Renal cortex interstitium (tissue), 15 donors: Measurements from ENCODE around the gene COPS9. TPM values are rescaled to one million over a fixed set of nuclear protein-coding genes. Genes with fewer than 3 reads are reported as not detected.

Experiments
- DNase-seq, 11 donors: peaks; one replicate each; pipeline ENCODE4 v3.0.0-alpha.2; 2013; ENCODE audit warnings: low read depth in 9 of 11, low spot score in 4 of 11; ENCODE audit errors: extremely low read depth in 1 of 11
- long read RNA-seq, 16 experiments: transcript quantifications; one replicate each; lab custom pipeline, GENCODE V29; 2026
- polyA plus RNA-seq, 3 donors: library from polyadenylated mRNA; unstranded; fragments of 120-200 nt; gene quantifications; one replicate each; pipeline ENCODE4 v1.2.1, GENCODE V29; 2013; ENCODE audit not compliant: insufficient read length in 3 of 3

COPS9 gene
- polyA plus RNA-seq, result 100 to 1,000 TPM in 1 of 3 donors, 10 to 100 TPM in 2; 74.5 to 103 (median 88.3) TPM
- long read RNA-seq, donor 1, transcript COPS9-204 (2 exons, 619 nt), result minor isoform, 19 of 83 reads
- long read RNA-seq, donor 1, transcript COPS9-205 (3 exons, 418 nt), result major isoform, 63 of 83 reads
- long read RNA-seq, donor 1, partial matches to known transcripts, result 0 of 83 reads
- long read RNA-seq, donor 1, other reads (novel, unspliced or antisense), result 0 of 83 reads
- long read RNA-seq, donor 2, transcript COPS9-204 (2 exons, 619 nt), result minor isoform, 20 of 103 reads
- long read RNA-seq, donor 2, transcript COPS9-205 (3 exons, 418 nt), result major isoform, 82 of 103 reads
- long read RNA-seq, donor 2, partial matches to known transcripts, result 0 of 103 reads
- long read RNA-seq, donor 2, other reads (novel, unspliced or antisense), result 0 of 103 reads
- long read RNA-seq, donor 3, transcript COPS9-205 (3 exons, 418 nt), result major isoform, 130 of 153 reads
- long read RNA-seq, donor 3, transcript COPS9-204 (2 exons, 619 nt), result minor isoform, 21 of 153 reads
- long read RNA-seq, donor 3, partial matches to known transcripts, result 0 of 153 reads
- long read RNA-seq, donor 3, other reads (novel, unspliced or antisense), result 0 of 153 reads
- long read RNA-seq, donor 4, transcript COPS9-204 (2 exons, 619 nt), result minor isoform, 10 of 76 reads
- long read RNA-seq, donor 4, transcript COPS9-205 (3 exons, 418 nt), result major isoform, 66 of 76 reads
- long read RNA-seq, donor 4, partial matches to known transcripts, result 0 of 76 reads
- long read RNA-seq, donor 4, other reads (novel, unspliced or antisense), result 0 of 76 reads
- long read RNA-seq, donor 5, result 0 reads
- long read RNA-seq, donor 6, transcript COPS9-205 (3 exons, 418 nt), result major isoform, 89 of 106 reads
- long read RNA-seq, donor 6, transcript COPS9-204 (2 exons, 619 nt), result minor isoform, 16 of 106 reads
- long read RNA-seq, donor 6, partial matches to known transcripts, result 0 of 106 reads
- long read RNA-seq, donor 6, other reads (novel, unspliced or antisense), result 0 of 106 reads
- long read RNA-seq, donor 7, transcript COPS9-204 (2 exons, 619 nt), result minor isoform, 15 of 147 reads
- long read RNA-seq, donor 7, transcript COPS9-205 (3 exons, 418 nt), result major isoform, 131 of 147 reads
- long read RNA-seq, donor 7, partial matches to known transcripts, result 0 of 147 reads
- long read RNA-seq, donor 7, other reads (novel, unspliced or antisense), result 0 of 147 reads
- long read RNA-seq, donor 8, transcript COPS9-204 (2 exons, 619 nt), result minor isoform, 48 of 244 reads
- long read RNA-seq, donor 8, transcript COPS9-205 (3 exons, 418 nt), result major isoform, 176 of 244 reads
- long read RNA-seq, donor 8, partial matches to known transcripts, result 20 of 244 reads
- long read RNA-seq, donor 8, other reads (novel, unspliced or antisense), result 0 of 244 reads
- long read RNA-seq, donor 9, transcript COPS9-205 (3 exons, 418 nt), result major isoform, 113 of 131 reads
- long read RNA-seq, donor 9, transcript COPS9-204 (2 exons, 619 nt), result minor isoform, 16 of 131 reads
- long read RNA-seq, donor 9, partial matches to known transcripts, result 0 of 131 reads
- long read RNA-seq, donor 9, other reads (novel, unspliced or antisense), result 0 of 131 reads
- long read RNA-seq, donor 10, transcript COPS9-204 (2 exons, 619 nt), result minor isoform, 17 of 146 reads
- long read RNA-seq, donor 10, transcript COPS9-205 (3 exons, 418 nt), result major isoform, 128 of 146 reads
- long read RNA-seq, donor 10, partial matches to known transcripts, result 0 of 146 reads
- long read RNA-seq, donor 10, other reads (novel, unspliced or antisense), result 0 of 146 reads
- long read RNA-seq, donor 11, transcript COPS9-205 (3 exons, 418 nt), result major isoform, 59 of 62 reads
- long read RNA-seq, donor 11, partial matches to known transcripts, result 0 of 62 reads
- long read RNA-seq, donor 11, other reads (novel, unspliced or antisense), result 0 of 62 reads
- long read RNA-seq, donor 12, transcript COPS9-205 (3 exons, 418 nt), result major isoform, 47 of 65 reads
- long read RNA-seq, donor 12, transcript COPS9-204 (2 exons, 619 nt), result minor isoform, 17 of 65 reads
- long read RNA-seq, donor 12, partial matches to known transcripts, result 0 of 65 reads
- long read RNA-seq, donor 12, other reads (novel, unspliced or antisense), result 0 of 65 reads
- long read RNA-seq, donor 13, transcript COPS9-205 (3 exons, 418 nt), result major isoform, 209 of 287 reads
- long read RNA-seq, donor 13, transcript COPS9-204 (2 exons, 619 nt), result minor isoform, 40 of 287 reads
- long read RNA-seq, donor 13, partial matches to known transcripts, result 36 of 287 reads
- long read RNA-seq, donor 13, other reads (novel, unspliced or antisense), result 0 of 287 reads
- long read RNA-seq, donor 14, transcript COPS9-204 (2 exons, 619 nt), result minor isoform, 14 of 112 reads
- long read RNA-seq, donor 14, transcript COPS9-205 (3 exons, 418 nt), result major isoform, 97 of 112 reads
- long read RNA-seq, donor 14, partial matches to known transcripts, result 0 of 112 reads
- long read RNA-seq, donor 14, other reads (novel, unspliced or antisense), result 0 of 112 reads
- long read RNA-seq, donor 15, transcript COPS9-204 (2 exons, 619 nt), result minor isoform, 11 of 40 reads
- long read RNA-seq, donor 15, transcript COPS9-205 (3 exons, 418 nt), result major isoform, 28 of 40 reads
- long read RNA-seq, donor 15, partial matches to known transcripts, result 0 of 40 reads
- long read RNA-seq, donor 15, other reads (novel, unspliced or antisense), result 0 of 40 reads
- long read RNA-seq, donor 16, transcript COPS9-204 (2 exons, 619 nt), result minor isoform, 25 of 200 reads
- long read RNA-seq, donor 16, transcript COPS9-205 (3 exons, 418 nt), result major isoform, 170 of 200 reads
- long read RNA-seq, donor 16, partial matches to known transcripts, result 0 of 200 reads
- long read RNA-seq, donor 16, other reads (novel, unspliced or antisense), result 0 of 200 reads

DNA sequence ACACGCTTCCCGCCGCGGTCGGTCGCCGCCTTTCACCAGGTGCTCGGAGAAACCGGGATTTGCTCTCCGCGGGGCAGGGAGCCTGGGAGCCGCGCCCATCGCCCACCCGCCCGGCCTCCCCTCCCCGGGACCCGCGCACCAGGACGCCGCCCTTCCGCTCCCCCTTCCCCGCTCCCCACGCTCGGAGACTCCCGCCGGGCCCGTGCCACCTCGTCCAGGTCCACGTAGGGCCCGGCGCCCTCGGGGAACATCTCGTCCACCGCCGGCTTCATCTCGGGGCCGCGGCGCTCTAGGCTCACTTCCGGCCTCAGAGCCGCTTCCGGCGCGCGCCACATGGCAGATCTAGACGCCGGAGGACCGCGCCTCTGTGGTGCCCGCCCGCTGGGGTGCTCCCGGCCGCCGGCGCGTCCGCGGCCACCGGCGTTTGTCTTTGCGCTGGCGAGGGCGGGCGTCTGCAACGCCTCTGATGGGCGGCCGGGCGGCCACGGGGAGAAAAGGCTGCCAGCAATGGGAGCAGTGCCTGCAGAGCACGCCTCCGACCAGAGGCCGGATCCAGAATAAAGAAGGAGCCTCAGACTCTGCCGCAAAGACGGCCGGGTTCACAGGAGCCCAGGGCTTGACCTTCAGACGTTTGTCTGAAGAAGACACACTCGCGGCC is at the start of gene COPS9:
Gene COPS9, minus strand, starts transcription at position 293 of the 658 bp plus-strand sequence. Its CDS starts 21 bp downstream, at position 272.
- peak in 10 of 11 donors; percentile 65 to 92 (median 79) for DNase-seq

DNA sequence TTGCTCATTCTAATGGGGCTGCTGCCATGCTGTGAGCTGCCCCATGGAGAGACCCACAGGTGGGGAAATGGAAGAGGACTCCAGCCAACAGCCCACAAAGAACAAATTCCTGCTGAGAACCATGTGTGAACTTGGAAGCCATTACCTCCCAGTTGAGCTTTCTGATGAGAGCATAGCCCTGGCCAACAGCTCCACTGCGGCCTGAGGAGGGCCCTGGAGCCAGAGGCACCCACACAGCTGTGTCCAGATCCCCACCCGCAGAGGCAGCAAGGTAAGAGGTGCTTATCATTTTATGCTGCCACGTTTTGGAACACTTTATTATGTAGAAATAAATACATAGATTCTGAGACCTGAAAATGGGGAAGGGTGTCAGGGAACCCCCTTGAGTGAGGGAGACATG is 48.6 kb upstream of the COPS9 start:
- no peak for DNase-seq

DNA sequence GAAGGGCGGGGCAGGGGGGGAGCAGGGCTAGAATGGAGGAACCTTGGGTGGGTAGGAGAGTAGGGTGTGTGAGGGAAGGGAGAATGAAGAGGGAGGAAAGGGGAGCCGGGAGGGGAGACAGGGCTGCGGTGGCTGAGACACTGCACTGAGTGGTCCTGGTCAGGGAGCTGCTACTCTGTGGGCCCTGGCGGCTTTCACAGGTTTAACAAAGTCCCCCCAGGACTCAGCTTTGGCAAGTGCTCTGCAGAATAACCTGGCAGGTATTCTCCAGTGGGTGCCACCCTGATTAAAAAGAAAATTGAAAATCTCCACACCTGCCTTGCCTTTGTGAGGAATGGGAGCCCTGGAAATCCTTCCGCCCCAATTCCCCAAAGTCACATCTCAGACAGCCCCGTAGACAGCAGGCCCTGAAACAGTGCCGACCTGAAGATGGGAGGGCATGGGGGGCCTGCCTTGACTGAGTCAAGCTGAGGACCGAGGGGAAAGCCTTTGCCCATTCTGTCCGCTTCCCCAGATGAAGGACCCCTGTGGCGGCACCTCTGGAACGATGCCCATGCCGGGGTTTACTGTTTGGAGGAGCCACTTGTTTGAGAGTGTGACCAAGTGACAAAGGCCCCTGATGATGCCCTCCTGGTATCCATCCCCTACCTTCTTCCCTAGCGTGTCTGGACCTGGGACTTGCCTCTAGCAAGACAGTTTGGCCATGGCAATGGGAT is 47.9 kb upstream of the COPS9 start:
- no peak for DNase-seq

DNA sequence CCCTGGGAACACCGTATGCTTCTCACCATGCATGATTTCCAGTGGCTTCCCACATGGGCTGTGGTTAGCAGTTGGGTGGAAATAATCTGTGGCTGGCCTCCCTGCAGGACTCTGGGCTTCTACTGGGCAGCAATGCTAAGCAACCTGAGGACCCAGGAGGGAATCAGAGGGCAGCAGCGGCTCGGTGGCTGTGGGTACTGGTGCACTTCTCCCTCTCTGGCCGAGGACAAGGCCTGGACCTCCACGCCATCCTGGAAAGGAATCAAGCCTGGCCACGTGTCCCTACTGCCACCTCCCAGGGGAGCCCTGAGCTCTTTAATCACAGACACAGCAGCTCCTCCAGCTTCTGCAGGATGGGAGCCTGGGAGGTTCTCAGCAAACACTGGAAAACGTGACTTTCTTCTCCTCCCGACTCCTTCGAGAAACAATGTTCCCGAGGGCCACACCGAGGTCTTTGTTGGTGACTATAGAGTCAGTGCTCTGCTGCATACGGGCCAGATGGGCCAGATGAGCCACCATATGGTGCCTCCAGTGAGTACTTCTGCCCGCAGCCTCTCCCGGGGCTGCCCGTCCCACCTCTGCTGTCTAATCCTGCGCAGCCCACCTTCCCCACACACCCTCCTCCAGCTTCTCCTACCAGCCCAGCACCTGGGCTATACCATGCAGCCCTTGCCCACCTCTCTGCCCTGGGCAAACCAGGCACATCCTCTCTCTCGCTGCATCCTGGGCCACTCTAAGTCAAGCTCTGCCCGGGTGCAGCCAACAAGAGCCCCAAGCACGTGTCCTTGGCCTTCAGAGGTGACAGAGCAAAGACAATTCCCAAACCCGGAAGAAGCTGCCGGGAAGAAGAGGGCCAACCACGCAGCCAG is 47.1 kb upstream of the COPS9 start:
- DNase-seq, result no peak

DNA sequence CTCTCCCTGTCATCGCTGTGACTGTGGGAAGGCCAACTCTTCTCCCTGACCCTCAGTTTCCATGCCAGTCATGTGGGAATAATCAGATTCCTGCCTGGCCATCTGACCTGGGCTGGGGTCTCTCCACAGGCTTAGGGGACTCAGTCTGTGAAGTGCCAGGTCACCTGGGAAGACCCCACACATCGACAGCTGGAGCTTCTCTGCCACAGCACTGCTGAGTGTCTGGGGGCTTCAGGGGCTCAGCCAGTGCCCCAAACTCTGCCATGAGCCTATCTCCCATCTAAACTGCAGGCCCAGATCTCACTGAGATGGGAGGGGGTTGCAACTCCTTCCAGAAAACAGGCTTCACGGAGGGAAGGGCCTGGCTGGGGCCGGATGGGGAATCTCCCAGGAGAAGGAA is 46.4 kb upstream of the COPS9 start:
- no peak for DNase-seq

DNA sequence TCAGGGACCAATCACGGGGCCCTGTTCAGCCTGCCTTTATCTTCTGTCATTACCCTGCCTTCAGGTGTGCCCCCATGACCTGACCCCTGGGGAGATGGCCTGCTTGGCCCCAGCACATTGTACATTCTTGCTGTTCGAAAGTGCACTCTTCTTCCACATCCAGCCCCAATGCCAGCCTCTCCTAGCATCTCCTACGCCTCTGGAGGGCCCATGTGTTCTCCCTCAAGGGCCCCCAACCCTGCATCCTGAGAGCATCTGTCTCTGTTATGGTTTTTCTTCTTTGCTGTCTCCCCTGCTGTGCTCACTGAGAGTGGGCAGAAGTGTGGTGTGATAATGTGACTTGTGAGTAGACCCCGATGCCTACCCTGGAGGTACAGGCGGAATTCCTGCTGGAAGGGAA is 45.9 kb upstream of the COPS9 start:
- no peak for DNase-seq

DNA sequence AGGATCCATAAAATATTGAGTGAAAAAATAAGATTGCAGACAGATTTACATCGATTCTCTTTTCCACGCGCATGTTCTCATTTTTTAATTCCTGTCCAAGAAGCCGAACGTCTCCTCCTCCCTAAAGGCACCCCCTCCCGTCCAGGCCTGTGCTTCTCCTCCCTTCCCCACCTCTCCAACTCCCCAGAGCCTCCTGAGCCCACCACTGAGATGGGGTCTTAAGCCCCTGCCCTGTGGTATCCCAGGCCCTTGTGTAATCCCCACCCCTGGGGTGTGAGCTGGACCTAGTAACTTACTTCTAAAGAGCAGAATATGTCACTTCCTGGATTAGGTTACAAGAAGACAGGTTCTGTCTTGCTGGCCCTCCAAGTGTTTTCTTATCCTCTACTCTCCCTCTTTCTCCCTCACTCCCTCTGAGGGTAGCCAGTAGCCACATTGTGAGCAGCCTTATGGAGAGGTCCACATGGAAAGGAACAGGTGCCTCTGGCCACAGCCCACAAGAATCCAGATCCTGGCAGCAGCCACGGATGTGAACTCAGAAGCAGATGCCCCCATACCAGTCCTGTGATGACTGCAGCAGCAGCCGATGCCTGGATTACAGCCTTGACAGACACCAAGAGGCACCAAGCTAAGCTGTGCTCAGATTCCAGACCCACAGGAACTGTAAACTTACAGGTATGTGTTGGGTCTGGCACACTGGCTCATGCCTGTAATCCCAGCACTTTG is 44.0 kb upstream of the COPS9 start:
- DNase-seq, result no peak

DNA sequence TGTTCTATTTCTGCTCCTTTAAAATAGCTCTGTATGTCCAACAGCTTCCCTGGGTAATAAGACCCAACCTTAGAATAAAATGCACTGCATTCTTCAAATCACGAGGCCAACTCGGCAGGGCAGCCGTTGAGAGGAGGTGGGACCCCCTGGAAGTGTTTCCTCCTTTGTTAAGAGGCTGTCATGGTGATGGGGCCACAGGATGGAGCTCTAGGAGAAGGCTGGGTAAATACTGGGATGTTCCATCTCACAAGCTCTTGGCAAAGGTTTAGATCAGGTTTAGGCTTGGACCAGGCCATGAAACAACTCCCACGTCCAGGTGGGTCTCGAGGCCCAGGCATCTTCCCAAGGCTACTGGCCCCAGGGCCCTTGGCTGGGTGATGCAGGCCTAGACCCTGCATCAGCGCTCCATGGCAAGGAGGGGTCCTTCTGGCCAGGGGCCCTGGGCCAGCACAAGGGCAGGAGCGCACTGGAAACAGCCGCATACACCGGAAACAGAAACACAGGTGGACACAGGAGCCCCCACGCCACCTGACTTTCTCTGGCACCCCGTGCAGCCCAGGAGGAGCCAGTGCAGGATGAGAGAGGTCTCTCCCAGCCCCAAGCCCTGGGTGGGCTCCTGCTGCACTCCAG is 43.2 kb upstream of the COPS9 start:
- no peak for DNase-seq

DNA sequence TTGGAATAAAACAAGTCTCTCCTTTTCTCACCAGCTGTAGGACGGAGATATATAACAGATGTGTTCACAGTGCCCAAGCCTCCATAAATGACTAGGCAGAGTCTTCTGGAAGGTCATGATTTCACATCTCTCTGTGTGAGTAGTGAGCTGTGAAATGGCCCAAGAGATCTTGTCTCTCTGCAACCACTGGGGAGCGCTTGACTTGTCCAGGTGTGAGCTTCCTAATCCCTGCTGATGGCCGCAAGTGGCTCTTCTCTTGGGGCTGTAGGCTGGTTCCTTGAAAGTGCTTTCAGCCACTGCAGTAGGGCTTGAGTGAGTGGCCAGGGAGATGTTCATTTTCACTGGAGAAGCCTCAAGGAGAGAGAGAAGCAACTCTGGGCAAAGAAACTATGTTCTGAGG is 42.5 kb upstream of the COPS9 start:
- DNase-seq, result no peak

DNA sequence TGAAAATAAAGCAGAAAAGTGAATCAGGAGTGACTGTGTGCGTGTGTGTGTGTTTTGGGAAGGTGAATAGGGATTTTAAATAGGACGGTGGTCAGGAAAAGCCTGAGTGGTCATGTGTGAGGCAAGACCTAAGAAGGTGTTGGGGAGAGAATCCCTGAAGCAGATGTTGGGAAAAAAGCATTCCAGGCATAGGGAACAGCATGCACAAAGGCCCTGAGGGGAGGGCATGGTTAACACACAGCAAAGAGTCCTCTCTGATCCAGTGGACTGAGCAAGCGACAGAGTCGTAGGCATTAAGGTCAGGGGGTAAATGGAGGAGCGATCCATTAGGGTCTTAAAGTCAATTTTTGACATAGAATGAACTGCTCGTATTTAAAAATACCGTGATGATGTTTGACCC is 38.4 kb upstream of the COPS9 start:
- no peak for DNase-seq

DNA sequence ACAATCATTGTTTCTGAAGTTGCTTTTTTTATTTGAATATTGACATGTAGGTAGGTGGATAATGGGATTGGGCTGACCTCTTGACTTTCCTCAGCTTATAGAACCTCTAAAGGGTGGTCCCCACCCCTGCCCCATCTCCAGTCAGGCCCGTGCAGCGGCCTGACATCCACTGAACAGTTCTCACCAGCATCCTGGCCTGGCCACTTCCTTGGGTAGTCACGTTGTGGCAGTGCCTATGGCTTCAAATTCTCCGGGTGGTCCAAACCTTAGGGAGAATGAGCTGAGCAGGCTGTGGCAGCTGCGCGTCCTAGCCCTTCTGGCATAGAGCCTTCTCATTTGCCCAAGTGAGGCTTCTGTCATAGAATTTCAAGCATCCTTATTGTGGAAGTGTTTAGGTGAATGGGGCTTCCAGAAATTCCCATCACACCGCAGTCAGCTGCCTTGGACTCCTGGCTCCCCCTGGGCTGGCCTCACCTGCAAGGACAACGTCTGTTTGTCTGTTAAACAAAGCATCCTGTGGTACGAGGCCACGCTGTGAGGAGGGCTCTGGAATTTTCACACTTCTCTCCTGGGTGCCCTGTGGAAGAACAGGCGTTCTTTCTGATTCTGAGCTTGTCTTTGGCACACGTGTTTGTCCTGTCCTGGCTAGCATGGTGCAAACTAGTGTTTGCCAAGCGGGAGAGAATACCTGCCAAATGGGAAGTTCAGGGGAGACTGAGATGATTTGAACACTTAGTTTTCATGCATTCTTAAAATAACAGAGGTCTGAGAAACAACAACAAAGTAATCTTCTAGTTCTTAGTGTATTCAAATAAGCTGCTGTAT is 36.2 kb upstream of the COPS9 start:
- no peak for DNase-seq

DNA sequence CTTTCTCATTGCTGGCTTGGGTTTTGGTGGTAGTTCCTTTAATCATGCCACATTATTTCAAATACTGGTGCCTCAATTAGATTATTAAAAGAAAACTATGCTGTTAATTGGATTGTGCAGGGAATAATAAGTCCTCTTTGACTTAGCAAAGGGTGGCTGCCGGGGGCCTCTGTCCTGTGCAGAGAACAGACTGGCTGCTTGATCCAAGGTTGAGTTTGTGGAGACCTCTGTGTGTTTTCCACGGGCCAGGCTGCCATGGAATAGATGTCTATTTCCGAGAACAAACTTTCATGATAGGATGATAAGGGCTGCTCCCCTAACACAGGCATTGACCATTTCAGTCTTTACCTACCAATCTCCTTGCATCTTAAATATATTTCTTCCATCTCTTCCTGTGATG is 34.8 kb upstream of the COPS9 start:
- no peak for DNase-seq
